Dermis microvascular lymphatic vessel endothelial cell (primary cell): ENCODE results near the gene ADAMTS5. TPM values are rescaled to one million over a fixed set of nuclear protein-coding genes. Genes with fewer than 3 reads are reported as not detected.
A peak's percentile ranks its signal among the peaks of the same experiment; 100 is the strongest.

Source experiments
- DNase-seq, 2 donors: peaks; one replicate each; pipeline versions ENCODE4 v3.0.0 to v3.0.0-alpha.2; 2010; ENCODE audit warnings: low read depth in 2 of 2
- total RNA-seq: library from RNA; depleted of rRNA; stranded (reverse); fragments of >200 nt; gene quantifications from 2 replicates; pipeline ENCODE4 v1.2.1, GENCODE V29; 2014

ADAMTS5 gene
- total RNA-seq, 1 donor from 2014 or later, result 0.39 TPM

- no peak for DNase-seq
Measured at GRCh38 chr21:26888256-26888655, 78.6 kb downstream of the ADAMTS5 start.

GRCh38 chr21:26887251-26887650 is 79.6 kb downstream of the ADAMTS5 start:
- DNase-seq, result no peak

GRCh38 chr21:26884436-26884835 is 82.5 kb downstream of the ADAMTS5 start:
- DNase-seq, result no peak

- no peak for DNase-seq
Measured at GRCh38 chr21:26883768-26884167, 83.1 kb downstream of the ADAMTS5 start.

GRCh38 chr21:26881504-26882228 is 85.2 kb downstream of the ADAMTS5 start:
- peak; percentile 1 to 6 for DNase-seq

GRCh38 chr21:26877018-26877417 is 89.9 kb downstream of the ADAMTS5 start:
- no peak for DNase-seq

- no peak for DNase-seq
Measured at GRCh38 chr21:26874347-26874746, 92.5 kb downstream of the ADAMTS5 start.

Other genes with a start within 250 kb of the ADAMTS5 start
- 7.5 and 10.1 TPM in 2 replicates for gene ADAMTS1, start 121.7 kb downstream of the ADAMTS5 start, total RNA-seq